Right lobe of liver (tissue), 4 donors: ENCODE data around the gene KCNH2.

ENCODE experiments used
- CTCF ChIP-seq, 4 donors: fragments of 200-600 bp in 3 of 4; fragments of 450-650 bp in 1 of 4; IDR thresholded peaks; one replicate each; pipeline versions ENCODE4 v1.5.1 to v1.8.0; 2016 to 2022; ENCODE audit warnings: antibody characterized with exemption in 4 of 4, mild to moderate bottlenecking in 2 of 4
- POLR2A ChIP-seq: fragments of 450-650 bp; IDR thresholded peaks from one replicate; pipeline ENCODE4 v1.6.1; 2017; ENCODE audit warnings: antibody characterized with exemption, mild to moderate bottlenecking
- donor health status: DM: no; HTN: no; CAD: no.
- donor health status: DM: no; HTN: no; CAD: no.
- donor health status: DM: no; HTN: yes; CAD: no.

DNA sequence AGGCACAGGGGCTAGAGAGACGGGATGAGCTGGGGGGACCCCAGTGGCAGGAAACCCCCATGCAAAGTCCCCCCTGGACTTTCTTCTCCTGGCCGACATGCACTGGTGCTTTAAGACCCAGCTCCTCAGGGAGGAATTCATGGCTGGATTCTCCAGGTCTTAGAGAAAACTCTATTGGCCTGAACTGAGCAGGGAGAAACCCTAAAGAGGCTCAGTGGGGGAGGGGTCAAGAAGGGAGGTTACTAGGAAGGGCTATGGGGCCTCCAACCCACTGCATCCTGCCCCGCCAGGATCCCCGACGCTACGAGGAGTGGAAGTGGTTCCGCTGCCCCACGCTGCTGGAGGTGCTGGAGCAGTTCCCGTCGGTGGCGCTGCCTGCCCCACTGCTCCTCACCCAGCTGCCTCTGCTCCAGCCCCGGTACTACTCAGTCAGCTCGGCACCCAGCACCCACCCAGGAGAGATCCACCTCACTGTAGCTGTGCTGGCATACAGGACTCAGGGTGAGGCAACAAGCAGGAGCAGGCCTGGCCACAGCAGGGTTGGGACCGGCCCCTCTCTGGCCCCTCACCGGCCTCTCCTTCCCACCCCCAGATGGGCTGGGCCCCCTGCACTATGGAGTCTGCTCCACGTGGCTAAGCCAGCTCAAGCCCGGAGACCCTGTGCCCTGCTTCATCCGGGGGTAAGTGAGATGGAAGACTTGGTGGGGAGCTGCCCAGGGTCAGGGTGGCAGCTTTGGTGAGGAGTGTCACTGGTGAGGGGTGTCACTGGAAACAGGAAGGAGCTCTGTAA, 32.4 kb upstream of the KCNH2 start:
- no peak for TF ChIP-seq POLR2A
- TF ChIP-seq CTCF (IDR thresholded peaks at IDR 0.05) = no peak
